GM12874 (cell line): ENCODE results near the gene MN1.

Experiments used
- TF ChIP-seq, protein P1 (sequence below): IDR thresholded peaks from 2 replicates; pipeline ENCODE4 v1.5.1; 2011; ENCODE audit warnings: low read depth, mild to moderate bottlenecking, control low read depth, low read length, moderate library complexity; ENCODE audit not compliant: insufficient read depth

The MN1 gene

DNA sequence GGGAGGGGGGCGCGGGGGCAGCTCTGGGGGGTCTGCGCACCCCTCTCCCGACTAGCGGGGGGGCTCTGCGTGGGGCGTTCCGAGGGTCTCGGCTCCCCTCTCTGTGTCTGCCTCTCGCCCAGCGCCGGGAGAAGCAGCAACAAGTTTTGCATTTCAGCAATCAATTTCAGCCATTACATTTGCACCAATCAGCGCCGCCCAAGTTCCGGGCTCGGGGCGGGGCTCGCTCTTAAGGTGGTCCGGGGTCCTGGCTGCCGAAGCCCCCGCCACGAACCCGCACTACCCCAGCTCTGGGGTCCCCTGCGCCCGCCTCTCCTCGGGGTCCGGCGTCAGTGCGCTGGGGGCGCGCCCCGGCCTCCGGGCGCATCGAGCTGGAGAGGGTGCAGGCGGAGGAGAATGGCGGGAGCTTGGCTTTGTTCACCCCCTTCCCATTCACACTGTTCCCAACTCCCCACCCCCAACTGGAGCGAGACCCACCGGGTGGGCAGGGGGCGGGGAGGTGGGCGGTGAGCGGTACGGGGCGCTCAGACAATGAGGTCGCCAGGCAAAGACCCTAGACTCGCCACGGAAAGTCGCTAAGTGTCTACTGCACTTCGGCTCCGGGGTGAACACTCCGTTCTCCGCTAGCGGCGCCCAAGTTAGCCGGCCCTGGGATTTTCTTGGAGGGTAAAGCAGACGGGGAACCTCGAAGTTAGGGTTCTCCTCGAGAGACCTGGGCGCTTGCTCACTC is at the start of gene MN1:
MN1 (minus strand) TSS at position 141 of the 730 bp plus-strand sequence. CDS start 1,213 bp downstream, outside the sequence.
- TF ChIP-seq, protein P1, sequence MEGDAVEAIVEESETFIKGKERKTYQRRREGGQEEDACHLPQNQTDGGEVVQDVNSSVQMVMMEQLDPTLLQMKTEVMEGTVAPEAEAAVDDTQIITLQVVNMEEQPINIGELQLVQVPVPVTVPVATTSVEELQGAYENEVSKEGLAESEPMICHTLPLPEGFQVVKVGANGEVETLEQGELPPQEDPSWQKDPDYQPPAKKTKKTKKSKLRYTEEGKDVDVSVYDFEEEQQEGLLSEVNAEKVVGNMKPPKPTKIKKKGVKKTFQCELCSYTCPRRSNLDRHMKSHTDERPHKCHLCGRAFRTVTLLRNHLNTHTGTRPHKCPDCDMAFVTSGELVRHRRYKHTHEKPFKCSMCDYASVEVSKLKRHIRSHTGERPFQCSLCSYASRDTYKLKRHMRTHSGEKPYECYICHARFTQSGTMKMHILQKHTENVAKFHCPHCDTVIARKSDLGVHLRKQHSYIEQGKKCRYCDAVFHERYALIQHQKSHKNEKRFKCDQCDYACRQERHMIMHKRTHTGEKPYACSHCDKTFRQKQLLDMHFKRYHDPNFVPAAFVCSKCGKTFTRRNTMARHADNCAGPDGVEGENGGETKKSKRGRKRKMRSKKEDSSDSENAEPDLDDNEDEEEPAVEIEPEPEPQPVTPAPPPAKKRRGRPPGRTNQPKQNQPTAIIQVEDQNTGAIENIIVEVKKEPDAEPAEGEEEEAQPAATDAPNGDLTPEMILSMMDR: no peak

DNA sequence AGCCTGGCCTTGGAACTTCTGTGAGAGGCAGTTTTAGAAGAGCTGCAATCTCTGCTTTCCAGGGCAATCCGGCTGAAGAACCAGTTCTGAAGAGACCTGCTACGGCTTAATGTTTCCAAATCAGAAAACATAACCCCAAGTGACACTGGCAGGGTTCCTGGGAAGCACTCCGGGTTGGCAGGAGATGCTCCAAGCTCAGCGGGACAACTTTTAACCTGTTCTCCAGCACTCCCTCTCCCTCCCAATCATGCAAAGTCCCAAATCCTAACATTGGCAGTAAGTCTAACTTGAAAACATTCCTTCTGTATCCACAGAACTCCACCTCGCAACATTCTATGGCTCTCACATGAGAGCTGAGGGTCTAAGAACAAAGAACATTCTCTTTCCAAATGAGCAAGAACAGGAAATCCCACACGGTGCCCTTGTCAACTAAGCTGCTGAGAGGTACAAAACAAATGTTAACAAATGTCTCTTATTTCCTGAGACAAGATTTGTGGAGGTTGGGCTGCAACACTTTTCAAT is 48.5 kb upstream of the MN1 start:
- TF ChIP-seq, protein P1: no peak

DNA sequence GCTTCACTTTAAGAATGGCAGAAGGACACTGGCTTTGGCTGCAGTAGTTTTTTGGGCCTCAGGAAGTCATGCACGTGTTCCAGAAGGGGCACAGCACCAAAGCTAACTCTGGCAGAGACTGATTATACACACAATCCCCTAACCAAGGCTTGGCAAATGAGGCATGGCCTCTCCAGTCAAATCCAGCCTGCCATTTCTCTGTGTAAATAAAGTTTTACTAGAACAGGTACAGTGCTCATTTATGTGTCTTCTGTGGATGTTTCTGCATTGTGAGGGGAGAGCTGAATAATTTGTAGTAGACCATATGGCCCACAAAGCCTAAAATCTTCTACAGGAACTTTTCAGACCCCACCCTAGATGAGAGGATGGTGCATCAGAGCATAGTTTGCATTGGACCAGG is 46.4 kb upstream of the MN1 start:
- TF ChIP-seq, protein P1: no peak

DNA sequence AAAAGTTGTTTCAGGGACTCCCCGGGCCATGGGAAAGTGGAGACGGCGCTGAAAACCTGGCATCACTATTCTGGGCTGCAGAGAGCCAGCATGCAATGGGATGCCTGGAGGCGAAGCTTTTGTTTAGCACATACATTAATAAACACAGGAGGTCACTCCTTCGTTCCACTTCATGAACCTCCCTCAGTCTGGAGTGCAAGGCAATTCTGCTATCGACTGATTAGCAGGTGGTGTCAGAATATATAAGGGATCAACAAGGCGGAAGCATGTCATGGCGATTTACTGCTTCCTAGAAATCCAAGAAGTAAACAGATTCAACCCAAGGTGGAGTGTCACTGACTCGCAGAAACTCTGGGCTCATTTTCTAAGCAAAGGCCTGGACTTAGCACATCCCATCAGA is 45.4 kb upstream of the MN1 start:
- TF ChIP-seq, protein P1: no peak

GRCh38 chr22:27846248-27846757 is 44.7 kb upstream of the MN1 start:
- TF ChIP-seq, protein P1: no peak

DNA sequence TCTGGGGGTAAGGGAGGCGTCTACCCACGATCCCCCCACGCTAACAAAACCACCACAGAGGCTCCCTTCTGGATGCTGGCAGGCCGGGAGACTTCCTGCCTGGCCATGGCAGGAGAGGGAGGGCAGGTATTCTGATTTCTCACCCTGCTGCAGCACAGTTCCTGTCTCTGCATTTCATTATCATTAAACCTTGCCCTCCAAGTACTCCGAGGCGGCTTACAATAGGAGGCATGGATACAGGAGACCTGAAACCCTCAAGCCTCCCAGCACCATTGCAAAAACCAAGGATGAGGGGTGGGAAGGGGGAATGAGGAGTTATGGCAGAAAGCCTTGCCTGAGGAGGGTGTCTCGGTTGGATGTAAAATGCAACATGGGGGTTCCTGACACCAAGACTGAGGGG is 44.1 kb upstream of the MN1 start:
- TF ChIP-seq, protein P1: no peak

GRCh38 chr22:27844656-27845591 is 43.4 kb upstream of the MN1 start:
- TF ChIP-seq, protein P1: no peak
